Measurements from ENCODE around the gene SFXN5. TPM values are rescaled to one million over a fixed set of nuclear protein-coding genes. Genes with fewer than 3 reads are reported as not detected.

SFXN5 gene
- total RNA-seq, 2 donors from 2014 or later = 27.3 to 32.4 TPM

DNA sequence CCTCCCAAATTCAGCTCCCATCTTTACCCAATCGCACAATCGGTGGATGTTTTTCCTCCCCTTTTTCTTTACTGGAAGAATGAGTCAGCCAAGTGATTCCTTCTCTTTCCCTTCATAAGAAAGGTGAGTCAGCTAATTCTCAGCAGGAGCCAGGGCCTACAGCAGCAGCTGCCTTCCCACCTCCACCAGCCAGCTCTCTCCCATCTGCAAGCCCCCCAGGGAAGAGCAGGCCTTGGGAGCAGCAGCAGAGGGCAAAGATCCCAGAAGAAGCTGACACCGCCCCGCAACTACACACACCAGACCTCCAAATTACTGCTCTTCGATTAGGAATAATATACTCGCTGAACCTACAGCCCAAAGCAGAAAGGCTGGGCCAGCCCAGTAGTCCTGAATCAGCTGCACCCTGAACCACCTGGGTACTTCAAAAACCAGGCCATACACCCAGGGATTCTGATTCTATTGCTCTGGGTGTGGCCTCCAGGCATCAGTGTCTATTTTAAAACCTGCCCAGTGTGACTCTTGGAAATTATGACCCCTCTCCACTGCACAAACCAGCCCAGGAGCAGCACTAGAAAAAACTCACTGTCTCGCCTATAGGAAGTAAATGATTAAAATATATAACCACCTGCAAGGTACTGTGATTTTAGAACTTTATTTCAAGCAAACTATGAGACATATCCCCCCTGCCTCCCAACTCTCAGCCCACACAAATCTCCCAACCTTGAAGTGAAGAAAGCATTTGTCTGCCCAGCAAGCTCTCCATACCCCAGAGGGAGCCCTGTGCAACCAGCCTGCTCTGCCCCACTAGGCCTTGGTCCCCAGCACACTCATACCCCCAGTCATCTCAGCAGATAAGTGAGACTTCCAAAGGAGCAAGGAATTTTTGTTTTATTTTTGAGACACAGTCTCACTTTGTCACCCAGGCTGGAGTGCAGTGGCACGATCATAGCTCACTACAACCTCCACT lies 7.3 kb downstream of the SFXN5 start:
- Mint-ChIP-seq H3K9me3 (no peaks in the 10 kb centered on the region), H3K4me3 (no peak overlapping the region), H3K27me3 (no peaks in the 10 kb centered on the region), H3K4me1 (ENCODE audit: low read depth in 2 of 2) (peaks cover 42 to 54% of the 10 kb centered on the region in 2 donors), H3K36me3 (no peaks in the 10 kb centered on the region), H3K27ac (peak overlapping the region in 1 of 2 donors; percentile 72)
- ATAC-seq (no peak), DNase-seq (ENCODE audit: low spot score) (no peak)

DNA sequence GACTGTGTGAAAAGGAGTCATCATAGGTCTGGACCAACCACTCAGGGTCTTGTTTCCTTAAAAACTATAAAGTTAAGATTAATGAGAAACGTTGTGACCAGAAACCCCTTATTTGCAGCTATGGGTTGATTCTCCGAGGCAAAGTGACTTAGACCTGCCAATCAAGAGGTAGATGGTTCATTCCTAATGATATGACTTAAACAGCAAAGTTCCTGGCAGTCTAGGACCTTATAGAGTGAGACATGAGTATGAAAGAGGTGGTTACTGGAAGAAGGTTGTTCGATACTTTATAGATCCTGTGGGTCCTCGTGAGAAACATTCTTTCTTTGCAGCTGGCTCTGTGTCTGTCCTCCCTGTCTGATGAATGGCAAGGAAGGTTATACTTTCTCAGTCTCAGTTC lies 8.0 kb downstream of the SFXN5 start:
- H3K36me3 Mint-ChIP-seq = no peaks in the 10 kb centered on the region
- H3K27ac Mint-ChIP-seq = peak overlapping the region in 1 of 2 donors; percentile 72
- H3K27me3 Mint-ChIP-seq = no peaks in the 10 kb centered on the region
- no peak for DNase-seq (ENCODE audit: low spot score)
- no peak overlapping the region for H3K4me3 Mint-ChIP-seq
- H3K9me3 Mint-ChIP-seq = no peaks in the 10 kb centered on the region
- ATAC-seq = no peak
- H3K4me1 Mint-ChIP-seq (ENCODE audit: low read depth in 2 of 2) = peaks cover 34 to 47% of the 10 kb centered on the region in 2 donors

DNA sequence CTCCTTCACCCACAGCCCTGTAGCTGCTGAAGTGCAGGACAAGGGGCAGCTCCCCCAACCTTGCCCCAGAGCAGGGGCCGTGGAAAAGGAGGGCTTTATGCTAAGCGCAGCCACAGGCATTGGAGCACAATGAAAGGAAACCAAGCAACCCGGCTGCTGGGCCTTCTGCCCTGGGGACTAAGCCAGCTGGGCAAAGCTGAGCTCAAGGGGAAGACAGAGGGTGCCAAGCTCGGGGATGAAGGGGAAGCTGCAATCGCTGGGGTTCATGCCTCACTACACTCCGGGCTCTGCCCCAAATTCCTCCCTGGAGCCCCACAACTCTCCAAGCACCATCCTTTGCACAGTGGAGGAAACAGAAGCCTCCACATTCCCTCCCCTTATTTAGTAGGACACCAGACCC lies 12.4 kb downstream of the SFXN5 start:
- Mint-ChIP-seq H3K36me3 (peaks cover 11% of the 10 kb centered on the region), H3K4me3 (no peak overlapping the region), H3K27me3 (no peaks in the 10 kb centered on the region), H3K27ac (no peak overlapping the region), H3K4me1 (ENCODE audit: low read depth in 2 of 2) (peaks cover 16 to 24% of the 10 kb centered on the region in 2 donors), H3K9me3 (peaks cover 3% of the 10 kb centered on the region)
- no peak for DNase-seq (ENCODE audit: low spot score)
- peak in 1 of 2 donors; percentile 31 for ATAC-seq

DNA sequence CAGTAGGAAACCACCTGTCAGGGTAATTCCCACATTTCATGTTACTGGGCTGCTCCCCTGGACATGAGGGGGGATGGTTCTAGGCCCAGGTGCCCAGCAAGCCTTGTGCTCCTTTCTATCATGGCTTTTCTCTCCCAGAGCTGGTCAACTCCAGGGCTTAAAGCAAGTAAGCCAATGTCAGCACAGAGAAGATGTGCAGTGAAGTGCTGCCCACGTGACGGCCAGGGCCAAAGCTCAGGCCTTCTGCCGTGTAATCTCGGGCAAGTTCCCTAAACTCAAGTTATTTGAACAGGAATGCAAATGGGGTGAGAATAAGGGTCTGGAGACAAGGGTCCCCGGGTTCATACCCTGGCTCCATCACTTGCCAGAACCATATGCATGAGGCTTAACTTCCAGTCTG lies 16.5 kb downstream of the SFXN5 start:
- no peak for ATAC-seq
- Mint-ChIP-seq H3K27ac (no peak overlapping the region), H3K27me3 (no peaks in the 10 kb centered on the region), H3K36me3 (peaks cover 11% of the 10 kb centered on the region), H3K4me3 (no peak overlapping the region), H3K4me1 (ENCODE audit: low read depth in 2 of 2) (peaks cover 4 to 10% of the 10 kb centered on the region in 2 donors), H3K9me3 (peaks cover 3% of the 10 kb centered on the region)
- no peak for DNase-seq (ENCODE audit: low spot score)

DNA sequence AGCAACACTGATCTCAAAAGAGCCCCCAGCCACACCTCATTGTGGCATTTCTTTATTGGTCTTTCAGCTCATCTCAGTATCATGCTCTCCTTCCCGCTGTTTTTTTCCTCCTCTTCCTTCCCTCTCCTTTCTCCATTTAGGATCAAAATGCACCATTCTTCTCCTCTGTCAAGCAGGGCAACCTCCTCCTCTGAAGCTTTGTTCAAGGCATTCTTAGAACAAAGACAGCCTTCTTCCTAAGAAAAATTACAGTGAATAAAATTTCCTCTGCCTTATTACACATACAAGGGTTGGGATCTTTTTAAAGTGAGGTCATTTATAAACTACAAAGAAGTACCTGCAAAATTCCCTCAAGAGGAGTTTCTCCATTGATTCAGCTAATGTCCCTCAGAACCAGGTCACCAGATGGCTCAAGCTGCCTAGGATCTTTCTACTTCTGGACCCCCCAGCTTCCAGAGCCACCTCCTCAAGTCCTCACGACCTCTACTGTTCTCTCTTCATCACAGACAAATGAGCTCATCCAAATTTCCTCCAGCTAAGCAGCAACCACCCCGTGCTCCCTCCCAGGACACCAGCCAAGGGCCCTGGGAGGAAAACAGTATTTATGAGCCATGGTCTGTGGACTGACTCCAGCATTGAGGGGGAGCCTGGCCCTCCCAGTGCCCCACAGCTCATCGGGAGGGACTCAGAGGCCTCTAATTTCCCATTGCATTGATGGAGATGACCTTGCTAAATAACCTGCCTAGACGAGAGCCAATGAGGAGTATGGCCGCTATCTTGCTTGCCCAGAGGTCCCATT lies 18.0 kb downstream of the SFXN5 start:
- ATAC-seq (no peak), DNase-seq (ENCODE audit: low spot score) (no peak)
- no peak overlapping the region for H3K4me3 Mint-ChIP-seq
- peaks cover 3% of the 10 kb centered on the region for H3K9me3 Mint-ChIP-seq
- no peaks in the 10 kb centered on the region for H3K27me3 Mint-ChIP-seq
- peak overlapping the region in 1 of 2 donors; percentile 15 for H3K27ac Mint-ChIP-seq
- H3K4me1 Mint-ChIP-seq (ENCODE audit: low read depth in 2 of 2) = peaks cover 0 to 7% of the 10 kb centered on the region in 2 donors
- peaks cover 11% of the 10 kb centered on the region for H3K36me3 Mint-ChIP-seq

DNA sequence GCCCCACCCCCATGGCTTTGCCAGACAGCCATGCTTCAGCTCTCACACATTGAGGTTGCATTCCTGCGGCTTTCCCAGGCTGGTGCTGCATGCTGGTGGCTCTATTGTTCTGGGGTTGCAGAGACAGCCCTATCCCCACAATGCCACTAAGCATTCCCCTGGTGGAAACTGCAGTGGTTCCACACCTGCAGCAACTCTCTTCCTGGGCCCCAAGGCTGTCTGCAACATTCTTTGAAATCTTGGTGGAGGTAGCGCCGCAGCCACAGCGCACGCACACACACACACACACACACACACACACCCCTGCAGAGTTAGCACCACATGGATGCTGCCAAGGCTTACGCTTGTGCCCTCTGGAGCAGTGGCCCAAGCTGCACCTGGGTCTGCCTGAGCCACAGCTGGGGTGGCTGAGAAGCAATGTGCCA lies 21.4 kb downstream of the SFXN5 start:
- no peaks in the 10 kb centered on the region for H3K27me3 Mint-ChIP-seq
- ATAC-seq = peak in 1 of 2 donors; percentile 20

DNA sequence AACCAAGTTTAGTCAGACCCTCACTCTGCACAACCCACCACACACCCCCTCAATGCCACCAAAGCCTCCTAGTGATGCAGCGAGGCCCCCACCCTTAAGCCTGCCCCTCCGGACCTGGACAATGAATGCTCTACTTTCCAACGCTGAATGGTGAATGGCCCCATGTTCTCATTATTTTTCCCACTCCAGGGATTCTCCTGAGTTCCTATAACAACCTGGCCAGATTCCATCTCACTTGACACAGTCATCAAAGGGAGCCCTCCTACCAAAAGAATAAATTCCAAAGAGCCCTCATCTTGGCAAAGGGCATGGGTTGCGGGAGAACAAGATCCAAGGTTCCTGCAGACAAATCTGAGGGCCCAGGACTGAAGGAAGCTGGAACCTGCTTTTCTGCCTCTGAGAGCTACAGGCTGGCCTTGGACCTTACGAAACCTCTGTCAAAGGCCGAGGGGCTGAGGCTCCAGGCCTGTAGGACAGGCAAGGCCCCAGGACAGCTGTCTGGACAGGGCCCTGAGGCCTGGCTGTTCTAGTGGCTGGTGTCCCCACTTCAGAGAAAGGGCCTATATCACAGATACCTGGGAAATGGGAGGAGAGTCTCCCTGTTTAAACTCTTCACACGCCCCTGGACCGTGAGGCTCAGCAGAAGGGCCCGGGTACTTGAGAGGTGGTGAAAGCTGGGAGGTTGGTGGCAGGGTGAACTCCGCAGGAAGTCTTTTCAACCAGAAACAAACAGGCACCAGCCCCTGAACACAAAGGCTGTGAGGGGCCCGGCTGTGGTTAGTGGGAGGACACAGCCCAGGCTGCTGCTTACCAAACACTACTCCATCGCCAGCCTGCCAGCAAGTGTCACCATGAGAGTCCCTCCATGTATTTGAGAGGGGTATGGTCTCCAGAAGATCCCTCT lies 27.3 kb downstream of the SFXN5 start:
- H3K27ac Mint-ChIP-seq = peak overlapping the region in 1 of 2 donors; percentile 85
- H3K4me3 Mint-ChIP-seq = no peak overlapping the region
- ATAC-seq = peak; percentile 24 to 57
- H3K27me3 Mint-ChIP-seq = no peaks in the 10 kb centered on the region
- DNase-seq (ENCODE audit: low spot score) = no peak
- H3K36me3 Mint-ChIP-seq = no peaks in the 10 kb centered on the region
- no peaks in the 10 kb centered on the region for H3K9me3 Mint-ChIP-seq
- H3K4me1 Mint-ChIP-seq (ENCODE audit: low read depth in 2 of 2) = peaks cover 0 to 4% of the 10 kb centered on the region in 2 donors

More for the DNA sequence above, 21.4 kb downstream of the SFXN5 start:
- H3K4me3 Mint-ChIP-seq = no peak overlapping the region
- H3K9me3 Mint-ChIP-seq = no peaks in the 10 kb centered on the region
- no peak for DNase-seq (ENCODE audit: low spot score)
- H3K4me1 Mint-ChIP-seq (ENCODE audit: low read depth in 2 of 2) = peaks cover 0 to 4% of the 10 kb centered on the region in 2 donors
- no peaks in the 10 kb centered on the region for H3K36me3 Mint-ChIP-seq
- no peak overlapping the region for H3K27ac Mint-ChIP-seq

DNA sequence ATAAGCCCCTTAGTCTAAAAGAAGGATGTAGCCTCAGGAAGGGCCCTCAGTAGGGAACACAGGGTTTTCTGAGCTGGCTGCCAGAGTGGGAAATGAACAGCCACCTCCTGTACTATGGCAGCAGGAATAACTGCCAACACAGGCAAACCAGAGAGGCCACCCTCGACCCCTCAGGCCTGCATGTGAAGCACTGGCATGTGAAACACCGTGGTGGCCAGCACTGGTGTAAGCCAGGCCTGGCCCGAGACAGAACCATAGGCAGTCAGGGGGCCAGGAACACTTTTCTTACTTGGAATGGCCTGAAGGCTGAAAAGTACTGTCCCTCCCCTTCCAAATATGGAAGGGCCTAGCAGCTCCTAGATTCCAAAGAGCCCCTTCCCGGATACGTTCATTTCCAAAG lies 28.2 kb downstream of the SFXN5 start:
- ATAC-seq (no peak), DNase-seq (ENCODE audit: low spot score) (no peak)
- Mint-ChIP-seq H3K27ac (no peak overlapping the region), H3K9me3 (no peaks in the 10 kb centered on the region), H3K27me3 (no peaks in the 10 kb centered on the region), H3K36me3 (no peaks in the 10 kb centered on the region), H3K4me1 (ENCODE audit: low read depth in 2 of 2) (peaks cover 0 to 4% of the 10 kb centered on the region in 2 donors), H3K4me3 (no peak overlapping the region)

DNA sequence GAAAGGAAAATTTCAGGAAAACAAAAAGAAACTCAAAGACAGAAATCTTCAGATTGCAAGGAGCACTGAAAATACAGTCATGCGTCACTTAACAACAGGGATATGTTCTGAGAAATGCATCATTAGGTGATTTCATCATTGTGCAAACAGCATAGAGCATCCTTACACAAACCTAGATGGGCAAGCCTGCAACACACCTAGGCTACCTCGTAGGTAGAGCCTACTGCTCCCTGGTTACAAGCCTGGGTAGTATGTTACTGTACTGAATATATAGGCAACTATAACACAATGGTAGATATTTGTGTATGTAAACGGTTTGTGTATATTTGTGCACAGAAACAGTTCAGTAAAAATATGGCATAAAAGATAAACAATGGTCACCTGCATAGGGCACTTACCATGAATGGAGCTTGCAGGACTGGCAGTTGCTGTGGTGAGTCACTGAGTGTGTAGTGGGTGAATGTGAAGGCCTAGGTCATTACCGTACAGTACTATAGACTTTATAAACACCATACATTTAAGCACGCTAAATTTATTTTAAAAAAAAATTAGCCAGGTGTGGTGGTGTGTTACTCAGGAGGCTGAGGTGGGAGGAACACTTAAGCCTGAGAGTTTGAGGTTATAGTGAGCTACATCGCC lies 33.4 kb downstream of the SFXN5 start:
- no peak for ATAC-seq
- peaks cover 6 to 8% of the 10 kb centered on the region in 2 donors for H3K4me1 Mint-ChIP-seq (ENCODE audit: low read depth in 2 of 2)
- no peaks in the 10 kb centered on the region for H3K27me3 Mint-ChIP-seq
- H3K27ac Mint-ChIP-seq = no peak overlapping the region
- no peaks in the 10 kb centered on the region for H3K9me3 Mint-ChIP-seq
- H3K4me3 Mint-ChIP-seq = no peak overlapping the region
- no peaks in the 10 kb centered on the region for H3K36me3 Mint-ChIP-seq
- no peak for DNase-seq (ENCODE audit: low spot score)

DNA sequence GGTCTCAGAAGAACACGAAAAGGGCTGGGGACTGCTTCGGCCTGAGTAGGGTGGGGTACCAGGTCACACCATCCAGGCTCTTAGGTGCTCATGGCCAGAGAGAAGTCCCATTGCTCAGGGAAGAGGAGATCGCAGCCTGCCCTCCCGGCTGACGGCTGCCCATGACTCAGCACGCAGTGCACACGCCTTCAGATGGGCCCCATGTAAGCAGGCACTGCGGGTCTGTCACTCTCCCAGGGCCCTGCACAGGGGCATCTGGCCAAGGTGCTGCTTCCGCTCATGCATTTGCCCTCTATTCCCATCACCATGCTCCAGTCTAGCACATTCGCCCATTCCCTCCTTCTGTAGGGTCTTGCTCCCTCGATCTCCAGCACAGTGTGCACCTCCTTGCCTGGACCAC lies 34.7 kb downstream of the SFXN5 start:
- H3K4me1 Mint-ChIP-seq (ENCODE audit: low read depth in 2 of 2) = peaks cover 7 to 8% of the 10 kb centered on the region in 2 donors
- H3K27me3 Mint-ChIP-seq = no peaks in the 10 kb centered on the region
- ATAC-seq (no peak), DNase-seq (ENCODE audit: low spot score) (no peak)
- H3K4me3 Mint-ChIP-seq = no peak overlapping the region
- H3K9me3 Mint-ChIP-seq = no peaks in the 10 kb centered on the region
- no peaks in the 10 kb centered on the region for H3K36me3 Mint-ChIP-seq
- peak overlapping the region in 1 of 2 donors; percentile 11 for H3K27ac Mint-ChIP-seq

DNA sequence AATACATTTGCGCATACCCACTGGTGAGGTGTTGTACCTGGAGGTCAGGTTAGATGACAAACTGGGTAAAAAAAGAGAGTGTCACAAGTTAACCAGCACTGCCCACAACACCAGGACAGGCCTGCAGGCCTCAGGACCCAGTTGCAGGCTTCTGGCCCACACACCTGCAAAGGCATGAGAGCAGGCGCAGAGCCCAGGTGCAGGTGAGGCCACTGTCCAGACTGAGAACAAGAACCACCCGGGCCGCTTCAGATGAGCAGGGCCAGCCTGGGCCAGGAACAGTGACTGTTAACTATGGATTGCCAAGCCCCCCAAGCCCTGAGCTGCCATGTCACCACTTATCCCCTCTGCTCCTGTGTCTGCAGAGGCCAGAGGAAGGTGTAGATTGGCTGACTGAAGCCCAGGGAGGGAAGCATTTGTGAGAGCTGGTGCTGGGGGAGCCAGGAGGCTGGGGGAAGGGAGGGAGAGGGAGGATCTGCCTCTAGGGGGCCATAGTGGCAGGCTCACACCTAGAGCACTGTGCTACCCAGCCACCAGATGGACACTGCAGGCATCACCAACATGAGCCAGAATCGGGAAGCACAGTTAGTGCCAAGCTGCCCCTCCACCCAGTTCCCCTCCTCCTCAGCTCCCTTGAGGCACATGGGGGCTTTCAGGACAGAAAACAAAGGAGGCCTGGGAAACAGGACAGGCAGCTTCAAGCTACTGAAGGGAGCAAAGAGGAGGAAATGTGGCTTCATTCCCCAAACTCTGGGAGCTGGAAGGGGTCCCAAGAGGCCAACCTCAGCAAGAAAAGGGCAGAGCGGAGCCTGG lies 35.4 kb downstream of the SFXN5 start:
- H3K27me3 Mint-ChIP-seq = no peaks in the 10 kb centered on the region
- peak in 1 of 2 donors; percentile 37 for ATAC-seq
- no peak overlapping the region for H3K27ac Mint-ChIP-seq
- H3K36me3 Mint-ChIP-seq = no peaks in the 10 kb centered on the region
- H3K9me3 Mint-ChIP-seq = no peaks in the 10 kb centered on the region
- DNase-seq (ENCODE audit: low spot score) = no peak
- no peak overlapping the region for H3K4me3 Mint-ChIP-seq
- H3K4me1 Mint-ChIP-seq (ENCODE audit: low read depth in 2 of 2) = peaks cover 10 to 11% of the 10 kb centered on the region in 2 donors

DNA sequence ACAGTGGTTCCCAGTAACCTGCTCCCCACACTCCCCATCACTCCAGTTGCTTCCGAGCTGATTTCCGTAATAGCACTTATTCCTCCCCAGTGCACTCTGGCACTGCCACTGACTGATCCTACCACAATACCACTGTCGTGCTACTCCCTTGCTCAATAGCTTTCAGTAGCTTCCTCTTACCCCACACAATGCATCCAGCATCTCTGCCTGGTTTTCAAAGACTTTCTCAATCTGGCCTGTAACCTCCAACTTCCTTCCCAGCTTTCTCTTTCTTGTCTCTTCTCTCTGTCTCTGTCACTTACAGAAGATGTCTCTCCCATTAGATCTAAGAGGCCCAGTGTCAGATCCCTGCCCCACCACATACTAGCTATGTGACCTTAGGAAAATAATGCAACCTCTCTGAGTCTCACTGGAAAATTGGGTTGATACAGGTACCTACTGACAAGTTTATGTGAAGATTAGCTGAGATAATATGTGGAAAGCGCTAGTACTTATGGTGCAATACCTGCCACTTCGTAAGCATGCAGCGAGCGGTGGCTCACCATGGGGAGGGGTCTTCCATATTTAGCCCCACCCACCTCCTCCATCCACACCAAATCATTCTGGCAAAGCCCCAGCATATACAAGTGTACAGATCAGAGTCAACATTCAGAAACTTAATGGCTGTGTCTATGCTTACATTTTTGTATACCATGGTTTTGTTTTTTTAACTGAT lies 36.7 kb downstream of the SFXN5 start:
- DNase-seq (ENCODE audit: low spot score) (no peak), ATAC-seq (peak; percentile 27 to 63)
- H3K27me3 Mint-ChIP-seq = no peaks in the 10 kb centered on the region
- H3K36me3 Mint-ChIP-seq = no peaks in the 10 kb centered on the region
- no peak overlapping the region for H3K27ac Mint-ChIP-seq
- H3K4me3 Mint-ChIP-seq = no peak overlapping the region
- H3K9me3 Mint-ChIP-seq = no peaks in the 10 kb centered on the region
- peaks cover 10 to 11% of the 10 kb centered on the region in 2 donors for H3K4me1 Mint-ChIP-seq (ENCODE audit: low read depth in 2 of 2)
